Measurements from ENCODE around the gene PRMT7. TPM values are rescaled to one million over a fixed set of nuclear protein-coding genes. Genes with fewer than 3 reads are reported as not detected.
A peak's percentile ranks its signal among the peaks of the same experiment; 100 is the strongest.

PRMT7 gene
- total and polyA plus RNA-seq, 2 of the 8 experiments (the other 6 are each of a cell fraction or from before 2014, with no cell fraction given): 48.2 to 49.3 TPM

- no peak for TF ChIP-seq USF2 (IDR thresholded peaks at IDR 0.05; ENCODE audit: low read length)
- no peak for TF ChIP-seq SRF (IDR thresholded peaks at IDR 0.05; ENCODE audit: low read depth, low read length)
- peak; percentile 78; the same call in 1 of the 2 replicates for TF ChIP-seq POLR2AphosphoS5 (IDR thresholded peaks at IDR 0.05; ENCODE audit: low read depth, low read length)
- TF ChIP-seq EGR1 (IDR thresholded peaks at IDR 0.05; ENCODE audit: borderline replicate concordance, low read depth, low read length): no peak
- TF ChIP-seq JUN (IDR thresholded peaks at IDR 0.05; ENCODE audit: low read depth, low read length): no peak
- TF ChIP-seq EZH2 (IDR thresholded peaks at IDR 0.05; ENCODE audit: low read depth, low read length, severe bottlenecking): no peak
- TF ChIP-seq RBBP5 (IDR thresholded peaks at IDR 0.05; ENCODE audit: borderline replicate concordance, low read depth, low read length): peak; percentile 91
- TF ChIP-seq MAFK (IDR thresholded peaks at IDR 0.05; ENCODE audit: low read depth, low read length): no peak
- TF ChIP-seq, protein P1, sequence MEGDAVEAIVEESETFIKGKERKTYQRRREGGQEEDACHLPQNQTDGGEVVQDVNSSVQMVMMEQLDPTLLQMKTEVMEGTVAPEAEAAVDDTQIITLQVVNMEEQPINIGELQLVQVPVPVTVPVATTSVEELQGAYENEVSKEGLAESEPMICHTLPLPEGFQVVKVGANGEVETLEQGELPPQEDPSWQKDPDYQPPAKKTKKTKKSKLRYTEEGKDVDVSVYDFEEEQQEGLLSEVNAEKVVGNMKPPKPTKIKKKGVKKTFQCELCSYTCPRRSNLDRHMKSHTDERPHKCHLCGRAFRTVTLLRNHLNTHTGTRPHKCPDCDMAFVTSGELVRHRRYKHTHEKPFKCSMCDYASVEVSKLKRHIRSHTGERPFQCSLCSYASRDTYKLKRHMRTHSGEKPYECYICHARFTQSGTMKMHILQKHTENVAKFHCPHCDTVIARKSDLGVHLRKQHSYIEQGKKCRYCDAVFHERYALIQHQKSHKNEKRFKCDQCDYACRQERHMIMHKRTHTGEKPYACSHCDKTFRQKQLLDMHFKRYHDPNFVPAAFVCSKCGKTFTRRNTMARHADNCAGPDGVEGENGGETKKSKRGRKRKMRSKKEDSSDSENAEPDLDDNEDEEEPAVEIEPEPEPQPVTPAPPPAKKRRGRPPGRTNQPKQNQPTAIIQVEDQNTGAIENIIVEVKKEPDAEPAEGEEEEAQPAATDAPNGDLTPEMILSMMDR (IDR thresholded peaks at IDR 0.05; ENCODE audit: control extremely low read depth in 1 of 3, insufficient read depth in 1 of 3, low read depth in 1 of 3, low read length in 3 of 3): peak in 2 of 3 experiments; percentile 14 to 24; a peak in 2 of 4 replicates
- no peak for TF ChIP-seq NRF1 (IDR thresholded peaks at IDR 0.05; ENCODE audit: low read depth, low read length)
- TF ChIP-seq TCF12 (IDR thresholded peaks at IDR 0.05; ENCODE audit: low read depth, low read length): no peak
- TF ChIP-seq YY1 (IDR thresholded peaks at IDR 0.05; ENCODE audit: low read depth, low read length): peak; percentile 91
- no peak for TF ChIP-seq EP300 (IDR thresholded peaks at IDR 0.05; ENCODE audit: borderline replicate concordance in 1 of 2, low read depth in 2 of 2, low read length in 2 of 2)
- no peak for TF ChIP-seq SP1 (IDR thresholded peaks at IDR 0.05; ENCODE audit: low read depth, low read length)
- TF ChIP-seq, protein P2, sequence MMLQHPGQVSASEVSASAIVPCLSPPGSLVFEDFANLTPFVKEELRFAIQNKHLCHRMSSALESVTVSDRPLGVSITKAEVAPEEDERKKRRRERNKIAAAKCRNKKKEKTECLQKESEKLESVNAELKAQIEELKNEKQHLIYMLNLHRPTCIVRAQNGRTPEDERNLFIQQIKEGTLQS (IDR thresholded peaks at IDR 0.05; ENCODE audit: insufficient read depth, low read depth, low read length): no peak
- no peak; the same call in 1 of the 2 replicates for TF ChIP-seq SP4 (IDR thresholded peaks at IDR 0.05; ENCODE audit: low read length)
- TF ChIP-seq NANOG (IDR thresholded peaks at IDR 0.05; ENCODE audit: insufficient read depth, low read depth, low read length, poor library complexity, severe bottlenecking): no peak
- TF ChIP-seq GABPA (IDR thresholded peaks at IDR 0.05; ENCODE audit: borderline replicate concordance, insufficient read depth, low read length): no peak
- peak in 1 of 2 experiments; percentile 70; a peak in 1 of 4 replicates for TF ChIP-seq HDAC2 (IDR thresholded peaks at IDR 0.05; ENCODE audit: borderline replicate concordance in 1 of 2, low read depth in 2 of 2, low read length in 2 of 2)
Measured at GRCh38 chr16:68310774-68311511, at the start of gene PRMT7, which contains the start of gene SLC7A6OS (continued).
